ENCODE measurements around the gene LDLRAP1. TPM values are rescaled to one million over a fixed set of nuclear protein-coding genes. Genes with fewer than 3 reads are reported as not detected.

The LDLRAP1 gene
- total and polyA plus RNA-seq, 8 donors = 10.6 to 73.7 (median 17.6) TPM; not detected in 1

DNA sequence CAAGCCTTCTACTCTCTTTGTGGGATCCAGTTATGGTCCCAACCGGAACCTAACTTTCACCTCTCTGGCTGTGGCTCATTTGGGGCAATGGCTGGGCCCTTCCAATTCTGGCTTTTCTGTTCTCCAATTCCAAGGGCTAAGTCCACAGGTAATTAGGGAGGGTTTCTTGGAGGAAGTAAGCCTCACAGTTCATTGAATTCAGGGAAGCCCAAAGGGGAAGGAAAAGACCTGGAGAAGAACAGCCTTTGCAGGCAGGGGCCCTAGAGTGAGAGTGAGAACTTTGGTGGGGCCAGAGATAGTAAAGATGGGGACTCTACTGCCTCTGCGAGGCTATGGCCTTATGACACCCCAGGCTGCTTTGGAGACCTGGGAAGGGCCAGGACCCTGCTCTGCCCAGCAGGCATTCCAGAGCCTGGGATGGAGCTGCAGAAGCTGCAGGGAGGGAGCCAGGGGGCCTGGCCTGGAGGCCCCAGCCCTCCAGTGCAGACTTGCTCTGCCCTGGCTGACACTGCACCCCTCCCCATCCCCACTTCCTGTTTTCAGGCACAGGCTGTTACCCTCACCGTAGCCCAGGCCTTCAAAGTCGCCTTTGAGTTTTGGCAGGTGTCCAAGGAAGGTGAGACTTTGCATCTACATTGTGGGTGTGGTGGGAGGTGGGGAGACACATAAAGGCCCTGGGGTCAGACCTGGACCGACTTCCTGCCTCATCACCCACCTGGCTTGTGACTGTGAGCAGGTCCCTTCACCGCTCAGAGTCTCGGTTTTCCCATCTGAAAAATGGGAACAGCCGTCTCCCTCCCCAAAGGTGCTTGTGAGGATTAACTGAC, 18.9 kb downstream of the LDLRAP1 start:
- peak; percentile 62 to 88 for DNase-seq
- WGBS, 5 donors = 47 to 64% (median 57%) methylated on average over 8 of the region's 8 CpGs
- no peak overlapping the region for H3K4me3 ChIP-seq
- TF ChIP-seq POLR2AphosphoS5 (IDR thresholded peaks at IDR 0.05) = peak in 2 of 3 donors; percentile 13 to 20
- TF ChIP-seq POLR2A (IDR thresholded peaks at IDR 0.05) = no peak
- no peak for TF ChIP-seq CTCF (IDR thresholded peaks at IDR 0.05)
- TF ChIP-seq EP300 (IDR thresholded peaks at IDR 0.05) = no peak
- H3K4me1 ChIP-seq = peaks cover 24 to 53% (median 32%) of the 10 kb centered on the region in 4 donors
- peaks cover 14 to 72% (median 67%) of the 10 kb centered on the region in 4 donors for H3K36me3 ChIP-seq
- no peaks in the 10 kb centered on the region for H3K9me3 ChIP-seq
- peak overlapping the region in 4 of 5 donors; percentile 50 to 63 (median 56) for H3K27ac ChIP-seq
- no peaks in the 10 kb centered on the region for H3K27me3 ChIP-seq
- intact Hi-C loops (cut with DNase I; ENCODE audit: low total_unique reads) = no loop called here

GRCh38 chr1:25562928-25563283, 19.5 kb downstream of the LDLRAP1 start:
- WGBS, 5 donors = 73 to 88% (median 75%) methylated on average over 9 of the region's 9 CpGs
- Histone ChIP-seq H3K27me3 (no peaks in the 10 kb centered on the region), H3K27ac (peak overlapping the region in 4 of 5 donors; percentile 13 to 63 (median 54)), H3K4me3 (no peak overlapping the region), H3K4me1 (peaks cover 30 to 56% (median 38%) of the 10 kb centered on the region in 4 donors), H3K36me3 (peaks cover 13 to 67% (median 61%) of the 10 kb centered on the region in 4 donors), H3K9me3 (no peaks in the 10 kb centered on the region)
- intact Hi-C loops (cut with DNase I; ENCODE audit: low total_unique reads) = no loop called here
- DNase-seq = no peak
- TF ChIP-seq POLR2AphosphoS5 (IDR thresholded peaks at IDR 0.05) (no peak), EP300 (IDR thresholded peaks at IDR 0.05) (no peak), POLR2A (IDR thresholded peaks at IDR 0.05) (no peak), CTCF (IDR thresholded peaks at IDR 0.05) (no peak)

DNA sequence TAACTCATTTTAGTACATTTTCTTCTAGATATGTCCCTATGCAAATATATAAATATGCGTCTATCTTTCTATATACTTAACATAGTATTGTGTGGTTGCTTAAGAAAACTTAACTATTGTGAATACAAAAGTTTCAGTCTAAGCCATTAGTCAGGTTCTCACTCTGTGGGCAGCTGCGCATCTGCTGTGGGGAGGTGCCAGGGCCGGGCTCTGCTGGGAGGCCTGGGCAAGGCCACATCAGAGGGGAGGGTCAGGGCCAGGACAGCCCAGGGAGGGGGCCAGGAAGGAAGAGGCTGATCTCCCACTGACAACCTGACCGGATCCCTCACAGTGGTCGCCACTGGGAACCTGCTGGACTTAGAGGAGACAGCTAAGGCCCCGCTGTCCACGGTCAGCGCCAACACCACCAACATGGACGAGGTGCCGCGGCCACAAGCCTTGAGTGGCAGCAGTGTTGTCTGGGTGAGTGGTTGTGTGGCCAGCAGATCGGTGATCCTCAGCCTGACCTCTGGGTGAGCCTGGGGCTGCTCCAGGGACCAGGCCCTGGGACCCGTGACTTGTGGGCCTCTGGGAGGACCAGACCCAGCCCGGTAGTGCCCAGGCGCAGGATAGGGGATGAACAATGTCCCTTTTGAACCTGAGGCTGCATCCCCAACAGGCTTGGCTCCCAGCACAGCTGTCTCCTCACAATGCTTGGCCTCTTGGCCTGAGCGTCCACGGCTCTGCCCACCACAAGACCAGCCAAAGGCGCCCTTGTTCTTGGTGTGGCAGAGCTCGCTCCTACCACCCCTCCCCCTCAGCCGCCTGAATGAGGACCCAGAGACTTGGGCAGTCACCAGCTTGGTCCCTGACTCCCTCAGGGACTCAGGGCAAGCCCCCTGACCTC, 20.2 kb downstream of the LDLRAP1 start:
- Histone ChIP-seq H3K9me3 (no peaks in the 10 kb centered on the region), H3K27me3 (no peaks in the 10 kb centered on the region), H3K27ac (peak overlapping the region in 3 of 5 donors; percentile 57 to 90 (median 63)), H3K4me1 (peaks cover 36 to 63% (median 44%) of the 10 kb centered on the region in 4 donors), H3K36me3 (peaks cover 8 to 60% (median 55%) of the 10 kb centered on the region in 4 donors), H3K4me3 (no peak overlapping the region)
- TF ChIP-seq POLR2AphosphoS5 (IDR thresholded peaks at IDR 0.05) (no peak), CTCF (IDR thresholded peaks at IDR 0.05) (no peak)
- 89 to 93% (median 90%) methylated on average over 17 to 20 of the region's 20 CpGs for WGBS, 5 donors
- intact Hi-C loops (cut with DNase I; ENCODE audit: low total_unique reads) = no loop called here
- peak in 1 of 2 donors; percentile 55 for DNase-seq
